Nephron progenitor cell (in vitro differentiated cells): ENCODE measurements around the gene EML3.
"Not testable (repeated sequence)": the region's sequence is repeated elsewhere in the genome, so short reads cannot be mapped to it uniquely, and the experiment has no call there.

Experiments used
- DNase-seq: peaks from one replicate; pipeline ENCODE4 v3.0.0; 2021
- H3K27ac Mint-ChIP-seq: 2 replicates; pipeline ENCODE4 v1.8.0; 2021; ENCODE audit warnings: mild to moderate bottlenecking, moderate library complexity, mixed read lengths
- H3K27me3 Mint-ChIP-seq: 2 replicates; pipeline ENCODE4 v1.8.0; 2021; ENCODE audit warnings: mild to moderate bottlenecking, low read depth, mixed read lengths; ENCODE audit not compliant: poor library complexity
- H3K36me3 Mint-ChIP-seq: 2 replicates; pipeline ENCODE4 v1.8.0; 2021; ENCODE audit warnings: low read depth, mixed read lengths
- H3K4me1 Mint-ChIP-seq: 2 replicates; pipeline ENCODE4 v1.8.0; 2021; ENCODE audit warnings: mixed read lengths
- H3K4me3 Mint-ChIP-seq: 2 replicates; pipeline ENCODE4 v1.8.0; 2021; ENCODE audit warnings: mild to moderate bottlenecking, moderate library complexity, mixed read lengths
- H3K9me3 Mint-ChIP-seq: 2 replicates; pipeline ENCODE4 v1.8.0; 2021; ENCODE audit warnings: mild to moderate bottlenecking, moderate library complexity, mixed read lengths
- CTCF ChIP-seq: fragments of 200-600 bp; sonication (generic); IDR thresholded peaks from 2 replicates; pipeline ENCODE4 v1.5.0; 2021; ENCODE audit warnings: antibody characterized with exemption

EML3 gene

DNA sequence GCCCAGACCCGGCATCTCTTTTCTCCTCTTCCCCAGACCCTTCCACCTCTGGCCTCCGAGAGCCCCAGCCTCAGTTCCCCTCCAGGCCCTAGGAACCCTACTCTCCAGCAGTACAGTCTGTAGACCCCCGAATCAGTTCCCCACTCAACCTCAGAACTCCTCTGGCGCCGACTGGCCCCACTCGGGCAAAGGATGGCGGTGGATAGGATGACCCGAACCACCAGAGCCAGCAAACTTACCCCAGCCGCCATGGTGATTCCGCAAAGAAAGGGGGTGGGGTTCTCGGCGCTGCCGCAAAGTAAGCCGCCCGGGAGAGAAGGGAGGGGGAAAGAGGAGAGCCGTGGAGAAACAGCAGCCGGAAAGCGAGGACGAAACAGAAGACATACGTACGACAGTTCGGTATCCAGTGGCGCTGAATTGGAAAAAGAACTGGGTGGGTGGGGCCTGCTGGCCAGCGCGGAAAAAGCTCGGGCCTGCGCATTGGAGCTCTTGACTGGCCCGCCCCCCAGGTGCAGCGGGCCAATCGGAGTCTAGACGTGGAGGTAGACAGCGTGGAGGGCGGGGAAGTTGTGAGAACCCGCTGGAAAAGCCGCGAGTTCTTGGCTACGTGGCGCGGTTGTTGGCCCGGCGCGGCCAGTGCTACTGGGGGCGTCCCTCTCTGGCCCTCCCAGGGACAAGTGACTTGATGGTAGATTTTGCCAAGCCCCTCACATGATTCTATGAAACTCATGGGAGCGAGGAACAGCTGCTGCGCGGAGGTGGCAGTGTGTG lies 38.8 kb downstream of the EML3 start, which contains the start of gene EEF1G:
Gene EEF1G, minus strand, starts transcription at position 300 of the 771 bp plus-strand sequence. Its CDS starts 49 bp downstream, at position 251.
- Mint-ChIP-seq H3K36me3 (peaks cover 67% of the 10 kb centered on the region), H3K4me3 (peak within 1 kb of the TSS; percentile 100), H3K9me3 (no peaks in the 10 kb centered on the region), H3K27ac (peak within 1 kb of the TSS; percentile 100), H3K27me3 (no peaks in the 10 kb centered on the region), H3K4me1 (peaks cover 46% of the 10 kb centered on the region)
- peak; percentile 97 for DNase-seq
- no peak for TF ChIP-seq CTCF

GRCh38 chr11:62573006-62573591 lies 39.5 kb downstream of the EML3 start:
- no peaks in the 10 kb centered on the region for H3K27me3 Mint-ChIP-seq
- DNase-seq = peak; percentile 39
- H3K4me1 Mint-ChIP-seq = peaks cover 46% of the 10 kb centered on the region
- H3K4me3 Mint-ChIP-seq = peak overlapping the region; percentile 100
- no peaks in the 10 kb centered on the region for H3K9me3 Mint-ChIP-seq
- H3K36me3 Mint-ChIP-seq = peaks cover 67% of the 10 kb centered on the region
- TF ChIP-seq CTCF = no peak
- H3K27ac Mint-ChIP-seq = peak overlapping the region; percentile 100

- H3K27ac Mint-ChIP-seq = peak overlapping the region; percentile 44
- peak overlapping the region; percentile 100 for H3K4me3 Mint-ChIP-seq
- H3K36me3 Mint-ChIP-seq = peaks cover 68% of the 10 kb centered on the region
- no peak for TF ChIP-seq CTCF
- H3K9me3 Mint-ChIP-seq = no peaks in the 10 kb centered on the region
- no peaks in the 10 kb centered on the region for H3K27me3 Mint-ChIP-seq
- peaks cover 47% of the 10 kb centered on the region for H3K4me1 Mint-ChIP-seq
- no peak for DNase-seq
These were observed 40.1 kb downstream of the EML3 start for GRCh38 chr11:62572431-62572830.

DNA sequence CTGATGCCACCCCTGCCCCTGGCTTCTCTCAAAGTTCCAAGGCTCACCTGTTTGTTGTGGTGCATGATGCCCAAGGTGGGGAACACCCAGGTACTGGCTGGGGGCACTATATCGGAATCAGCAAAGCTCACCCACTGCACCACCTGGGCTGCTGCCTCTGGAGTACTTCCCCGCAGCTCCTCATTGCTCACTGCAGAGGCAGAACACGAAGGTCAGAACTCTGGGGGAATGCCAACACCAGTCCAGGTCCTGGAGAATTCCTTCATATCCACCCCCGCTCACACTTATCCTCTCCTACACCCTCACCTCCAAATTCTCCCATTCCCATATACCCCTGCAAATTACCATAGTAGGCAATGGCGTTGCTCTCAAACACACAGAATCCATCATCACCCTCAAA lies 41.1 kb downstream of the EML3 start:
- Mint-ChIP-seq H3K36me3 (peaks cover 68% of the 10 kb centered on the region), H3K4me1 (peaks cover 56% of the 10 kb centered on the region), H3K27ac (peak overlapping the region; percentile 58), H3K4me3 (peak overlapping the region; percentile 100)
- not testable (repeated sequence) for H3K27me3 Mint-ChIP-seq, DNase-seq, H3K9me3 Mint-ChIP-seq

DNA sequence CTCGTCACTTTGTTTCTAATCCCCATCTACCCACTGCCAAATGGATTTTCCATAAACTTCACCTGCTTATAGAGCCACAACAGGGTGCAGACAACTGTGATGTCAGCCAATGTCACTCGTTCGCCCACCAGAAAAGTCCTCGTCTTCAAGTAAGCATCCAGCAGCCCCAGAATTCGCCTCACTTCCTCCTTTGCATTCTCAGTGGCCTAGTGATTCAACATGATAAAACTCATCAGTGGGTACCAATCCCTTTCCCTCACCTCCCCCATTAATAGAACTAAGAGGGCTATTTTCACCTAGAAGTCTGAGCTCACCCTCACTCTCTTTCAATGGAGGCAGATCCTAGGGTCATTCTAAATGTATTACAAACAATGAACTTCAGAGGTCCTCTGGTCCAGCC lies 41.7 kb downstream of the EML3 start:
- H3K27ac Mint-ChIP-seq = peak overlapping the region; percentile 58
- H3K27me3 Mint-ChIP-seq, H3K9me3 Mint-ChIP-seq, DNase-seq: not testable (repeated sequence)
- peaks cover 57% of the 10 kb centered on the region for H3K4me1 Mint-ChIP-seq
- H3K36me3 Mint-ChIP-seq = peaks cover 72% of the 10 kb centered on the region
- peak overlapping the region; percentile 100 for H3K4me3 Mint-ChIP-seq

GRCh38 chr11:62569611-62570010 lies 43.0 kb downstream of the EML3 start:
- Mint-ChIP-seq H3K9me3 (no peaks in the 10 kb centered on the region), H3K27me3 (no peaks in the 10 kb centered on the region), H3K27ac (no peak overlapping the region), H3K4me1 (peaks cover 50% of the 10 kb centered on the region), H3K4me3 (no peak overlapping the region), H3K36me3 (peaks cover 84% of the 10 kb centered on the region)
- DNase-seq = no peak
- no peak for TF ChIP-seq CTCF
